ENCODE results near the gene EMC10.
A peak's percentile ranks its signal among the peaks of the same experiment; 100 is the strongest.
"Not testable (repeated sequence)": the region's sequence is repeated elsewhere in the genome, so short reads cannot be mapped to it uniquely, and the experiment has no call there.

EMC10 gene

DNA sequence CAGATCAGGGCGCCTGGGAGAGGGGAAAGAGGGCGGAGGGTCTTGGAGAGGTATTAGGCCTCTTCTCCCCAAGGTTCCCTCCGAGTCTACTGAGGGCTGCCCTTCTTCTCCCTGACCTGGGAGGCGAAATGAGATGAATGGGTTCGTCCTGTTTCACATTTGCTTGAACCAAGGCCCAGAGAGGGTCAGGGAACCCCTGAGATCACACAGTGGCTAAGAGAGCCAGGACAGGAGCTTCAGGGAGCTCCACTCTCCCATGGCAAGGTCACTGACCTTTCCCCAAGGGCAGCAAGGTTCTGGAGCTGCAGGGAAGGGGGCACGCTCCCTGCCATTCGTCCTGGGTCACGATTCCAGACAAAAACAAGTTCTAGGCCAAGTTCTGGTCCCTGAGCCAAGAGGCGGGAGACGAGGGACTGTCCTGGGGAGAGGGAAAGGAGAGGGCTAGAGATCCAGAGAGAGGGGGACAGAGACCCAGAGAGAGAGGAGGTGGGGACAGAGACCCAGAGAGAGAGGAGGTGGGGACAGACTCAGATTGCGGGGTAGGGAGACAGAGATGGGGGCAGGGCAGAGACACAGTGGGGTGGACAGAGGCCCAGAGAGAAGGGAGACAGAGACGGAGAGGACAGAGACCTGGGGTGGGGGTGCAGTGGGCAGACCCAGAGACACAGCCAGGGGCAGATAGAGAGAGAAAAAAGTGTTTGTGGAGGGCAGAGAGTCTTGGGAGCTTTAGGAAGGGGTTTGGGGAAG is 36.9 kb downstream of the EMC10 start:
- no peak for DNase-seq (ENCODE audit: low read depth, low spot score)

DNA sequence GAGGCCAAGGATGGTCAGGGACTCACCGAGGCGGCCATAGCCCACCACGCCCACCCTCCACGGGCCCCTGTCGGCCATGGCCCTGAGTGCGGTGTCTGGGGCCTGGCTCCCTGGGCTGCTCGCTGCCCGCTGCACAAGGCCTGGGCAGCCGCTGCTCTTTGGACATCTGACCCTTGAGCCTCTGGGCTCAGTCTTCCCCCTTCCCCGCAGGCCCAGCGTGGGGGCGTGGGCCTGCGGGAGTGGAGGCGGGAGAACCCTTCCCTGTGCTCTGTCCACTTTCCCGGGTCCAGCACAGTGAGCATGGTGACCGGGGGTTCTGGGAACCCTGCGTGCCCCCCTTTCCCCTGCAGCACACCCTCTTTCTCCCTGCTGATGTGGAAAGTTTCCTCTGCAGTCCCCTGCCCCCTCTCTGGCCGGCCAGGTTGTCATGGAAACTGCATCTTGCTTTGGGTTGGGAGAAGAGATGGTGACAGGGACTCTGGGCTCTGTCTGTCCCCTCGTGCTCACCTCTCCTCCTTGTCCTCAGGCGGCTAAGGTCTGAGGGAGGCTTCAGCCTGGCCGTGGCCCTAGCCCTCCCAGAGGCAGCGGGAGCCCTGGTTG is 37.5 kb downstream of the EMC10 start, which contains the start of gene ASPDH:
ASPDH (minus strand) TSS at position 168 of the 600 bp plus-strand sequence; CDS start at position 78, 90 bp downstream.
- DNase-seq (ENCODE audit: low read depth, low spot score) = no peak

DNA sequence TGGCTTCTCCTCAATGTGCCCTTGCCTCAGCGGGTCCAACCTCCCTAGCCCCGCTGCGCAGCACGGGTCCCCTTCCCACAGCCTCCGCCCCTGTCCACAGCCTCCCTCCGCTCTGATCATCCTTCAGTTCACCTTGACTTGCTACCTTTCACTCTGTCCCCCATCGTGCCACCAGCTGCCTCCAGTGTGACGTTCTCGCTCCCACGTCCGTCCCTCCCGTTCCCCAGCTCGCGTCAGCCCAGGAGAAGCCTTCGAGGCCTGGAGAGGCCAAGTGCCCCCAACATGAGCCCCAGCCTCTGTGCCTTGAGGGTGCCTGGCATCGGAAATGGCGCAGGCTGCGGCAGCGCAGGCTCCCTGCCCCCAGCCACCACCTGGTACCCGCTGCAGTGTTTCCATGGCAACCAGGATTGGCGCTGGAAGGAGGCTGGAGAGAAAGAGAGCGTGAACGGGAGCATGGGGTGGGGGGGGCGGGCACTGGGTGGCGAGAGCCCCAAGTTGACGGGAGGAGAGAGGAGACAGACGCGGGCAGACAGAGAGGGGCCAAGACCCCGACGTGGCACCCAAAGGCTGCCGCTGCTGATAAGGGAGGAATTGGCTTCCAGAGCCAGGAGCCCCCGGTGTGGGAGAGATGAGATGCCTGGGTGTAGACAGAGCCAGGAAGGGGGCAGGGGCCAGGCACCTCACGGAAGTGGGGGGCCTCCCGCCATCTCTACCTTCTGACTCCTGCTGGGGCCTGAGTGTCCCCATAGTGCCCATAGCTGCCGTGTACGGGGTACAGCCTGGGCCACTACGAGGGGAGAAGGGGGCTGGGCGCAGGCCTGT is 38.2 kb downstream of the EMC10 start:
- DNase-seq (ENCODE audit: low read depth, low spot score) = no peak

DNA sequence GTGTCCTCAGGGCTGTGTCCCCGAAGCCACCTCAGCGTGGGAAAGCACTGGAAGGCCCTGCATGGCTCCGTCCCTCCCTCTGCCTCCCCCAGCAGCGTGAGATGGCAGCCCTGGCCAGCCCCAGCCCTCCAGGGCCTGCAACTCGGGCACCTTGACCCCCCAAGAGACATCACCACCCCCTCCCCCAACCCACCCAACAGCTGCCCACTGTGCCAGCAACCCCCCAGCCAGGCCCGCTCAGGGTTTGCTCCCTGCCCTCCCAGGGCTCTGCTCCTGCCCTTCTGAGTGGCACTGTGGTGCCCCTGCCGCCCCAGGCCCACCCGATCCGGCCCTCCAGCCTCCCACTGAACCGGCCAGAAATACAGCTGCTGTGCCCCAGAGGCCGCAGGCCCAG is 38.9 kb downstream of the EMC10 start:
- DNase-seq (ENCODE audit: low read depth, low spot score) = no peak

DNA sequence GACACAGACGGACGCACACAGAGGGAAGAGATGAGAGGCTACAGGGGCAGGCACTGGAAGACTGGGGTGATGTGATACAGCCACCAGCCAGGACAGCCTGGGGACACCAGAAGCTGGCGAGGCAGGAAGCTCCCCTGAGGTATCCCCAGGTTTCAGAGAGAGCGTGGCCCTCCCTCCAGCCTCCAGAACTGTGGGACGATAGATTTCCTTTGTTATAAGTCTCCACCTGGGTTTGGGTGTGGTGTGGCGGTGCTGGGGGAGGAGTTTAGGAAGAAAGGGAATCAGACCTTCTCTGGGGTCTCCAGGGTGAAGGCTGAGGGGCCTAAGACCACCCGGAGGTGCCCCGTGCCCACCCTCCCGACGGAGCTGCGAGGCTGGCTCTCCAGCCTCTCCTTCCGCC is 40.1 kb downstream of the EMC10 start:
- no peak for DNase-seq (ENCODE audit: low read depth, low spot score)

DNA sequence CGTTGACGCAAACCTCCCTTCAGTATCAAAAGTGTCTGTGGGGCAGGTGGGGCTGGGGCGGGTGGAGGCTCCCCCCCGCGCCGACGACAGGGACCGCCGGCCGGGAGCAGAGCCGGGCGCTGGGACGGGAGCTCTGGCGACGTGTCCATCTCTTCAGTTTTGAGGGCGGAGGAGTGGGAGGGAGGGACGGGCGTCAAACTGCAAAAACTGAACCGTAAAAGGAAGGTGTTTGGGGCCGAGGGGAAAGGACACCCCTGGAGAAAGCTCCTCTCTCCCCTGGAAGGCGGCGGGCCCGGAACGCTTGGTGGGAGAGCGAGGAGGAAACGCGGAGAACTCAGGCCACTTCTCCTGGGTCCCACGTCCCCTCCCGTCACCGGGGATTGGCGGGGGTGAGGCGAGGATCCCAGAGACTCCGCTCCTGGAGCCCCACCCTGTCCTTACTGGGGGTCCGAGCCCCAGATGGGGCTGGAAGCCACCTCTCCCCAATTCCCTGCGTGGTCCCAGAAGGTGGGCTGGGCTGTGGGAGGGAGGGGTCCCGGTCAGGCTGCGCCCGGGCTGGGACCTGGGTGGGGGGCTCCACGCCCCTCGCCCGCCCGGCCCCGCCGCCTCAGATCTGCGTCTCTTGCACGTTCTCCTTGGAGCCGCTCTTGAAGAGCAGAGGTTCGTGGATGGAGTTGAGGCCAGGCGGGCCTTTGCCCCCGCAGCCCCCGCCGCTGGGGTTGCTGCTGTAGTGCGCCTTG is 40.8 kb downstream of the EMC10 start:
- DNase-seq (ENCODE audit: low read depth, low spot score) = no peak

DNA sequence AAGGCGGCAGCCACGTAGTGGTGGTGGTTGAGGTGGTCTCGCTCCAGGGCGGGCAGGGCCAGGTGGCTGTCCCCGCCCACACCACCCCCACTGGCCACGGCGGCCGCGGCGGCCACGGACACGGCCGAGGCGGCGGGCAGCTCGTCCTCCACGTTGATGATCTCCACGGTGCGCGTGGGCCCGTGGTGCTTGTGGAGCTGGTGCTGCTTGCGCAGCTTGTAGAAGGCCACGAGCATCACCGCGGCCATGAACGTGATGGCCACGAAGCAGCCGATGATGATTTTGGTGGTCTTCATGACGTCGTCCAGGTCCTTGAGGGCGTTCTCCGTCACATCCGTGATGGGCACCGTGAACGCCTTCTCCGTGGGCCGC is 41.4 kb downstream of the EMC10 start:
- DNase-seq (ENCODE audit: low read depth, low spot score) = no peak

DNA sequence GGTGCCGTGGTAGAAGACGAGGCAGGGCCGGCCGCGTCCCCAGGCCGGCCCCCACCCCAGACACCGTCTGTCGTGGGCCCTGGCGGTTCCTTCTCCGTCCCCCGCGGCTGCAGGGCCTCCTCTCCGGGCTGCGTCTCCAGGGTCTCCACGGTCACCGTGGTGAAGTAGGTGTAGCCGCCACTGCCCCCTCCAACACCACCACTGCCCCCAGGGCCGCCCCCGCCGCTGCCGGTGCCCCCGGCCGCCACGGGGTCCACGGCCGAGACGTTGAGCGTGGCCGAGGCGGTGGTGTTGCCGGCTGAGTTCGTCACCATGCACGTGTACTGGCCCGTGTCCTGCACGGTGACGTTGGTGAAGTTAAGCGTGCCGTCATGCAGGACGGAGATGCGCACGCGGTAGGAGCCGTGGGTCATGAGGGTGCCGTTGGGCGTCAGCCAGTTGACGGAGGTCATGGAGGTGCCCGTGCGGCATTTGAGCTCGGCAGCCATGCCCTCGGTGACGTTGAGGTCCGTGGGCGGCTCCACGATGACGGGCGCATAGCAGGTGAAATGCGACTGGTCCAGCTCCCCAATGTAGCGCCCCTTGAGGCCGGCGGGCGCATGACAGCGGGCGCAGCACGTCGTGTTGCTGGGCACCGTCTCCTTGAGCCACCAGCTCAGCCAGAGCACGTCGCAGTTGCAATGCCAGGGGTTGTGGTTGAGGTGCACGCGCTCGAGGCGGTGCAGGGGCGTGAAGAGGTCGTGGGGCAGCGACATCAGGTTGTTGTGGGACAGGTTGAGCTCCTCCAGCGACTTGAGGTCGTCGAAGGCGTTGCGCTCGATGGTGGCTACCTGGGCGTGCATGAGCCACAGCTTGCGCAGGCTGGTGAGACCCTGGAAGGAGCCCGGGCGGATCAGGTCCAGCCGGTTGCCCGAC is 42.0 kb downstream of the EMC10 start:
- no peak for DNase-seq (ENCODE audit: low read depth, low spot score)

DNA sequence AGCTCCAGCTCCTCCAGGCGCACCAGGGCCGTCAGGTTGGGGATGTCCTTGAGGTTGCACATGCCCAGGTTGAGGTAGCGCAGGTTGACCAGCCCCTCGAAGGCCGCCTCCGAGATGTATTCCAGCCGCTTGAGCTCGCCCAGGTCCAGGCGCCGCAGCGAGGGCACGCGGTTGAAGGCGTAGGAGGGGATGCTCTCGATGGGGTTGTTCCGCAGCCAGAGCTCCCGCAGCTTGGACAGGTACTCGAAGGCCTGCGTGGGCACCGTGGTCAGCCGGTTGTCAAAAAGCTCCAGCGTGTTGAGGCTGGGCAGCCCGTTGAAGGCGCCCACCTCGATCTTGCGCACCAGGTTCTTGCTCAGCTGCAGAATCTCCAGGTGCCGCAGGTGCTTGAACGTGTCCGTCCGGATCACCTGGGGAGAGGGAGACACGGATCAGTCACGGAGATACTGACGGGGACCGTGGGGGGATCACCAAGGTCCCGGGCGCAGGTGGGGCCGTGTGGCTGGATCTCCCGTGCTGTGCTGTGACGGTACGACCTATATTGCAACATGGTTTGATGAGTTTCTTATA is 42.8 kb downstream of the EMC10 start:
- no peak for DNase-seq (ENCODE audit: low read depth, low spot score)

DNA sequence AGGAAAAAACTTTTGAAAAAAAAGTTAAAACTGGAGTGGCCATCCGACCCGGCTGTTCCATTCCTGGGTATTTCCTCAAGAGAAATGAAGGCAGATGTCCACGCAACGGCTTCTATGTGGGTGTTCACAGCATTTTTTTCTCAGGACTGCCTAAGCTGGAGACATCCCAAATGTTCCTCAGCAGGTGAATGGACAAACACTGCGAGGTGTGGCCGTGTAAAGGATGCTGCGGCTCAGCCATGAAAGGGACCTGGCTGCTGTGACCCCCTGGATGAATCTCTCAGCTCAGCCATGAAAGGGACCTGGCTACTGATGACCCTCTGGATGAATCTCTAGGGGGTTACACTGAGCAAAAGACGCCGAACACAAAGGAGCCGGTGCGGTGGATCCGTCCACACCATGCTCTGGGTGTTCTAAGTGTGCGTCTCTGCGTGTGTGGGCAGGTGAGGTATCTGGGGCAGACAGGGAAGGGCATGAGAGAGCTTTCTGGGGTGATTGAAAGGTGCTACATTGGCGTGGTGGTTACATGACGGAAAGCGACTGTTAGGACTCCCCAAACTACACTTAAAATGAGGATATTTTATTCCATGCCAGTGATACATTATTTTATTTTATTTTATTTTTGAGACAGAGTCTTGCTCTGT is 44.6 kb downstream of the EMC10 start:
- DNase-seq (ENCODE audit: low read depth, low spot score) = no peak

DNA sequence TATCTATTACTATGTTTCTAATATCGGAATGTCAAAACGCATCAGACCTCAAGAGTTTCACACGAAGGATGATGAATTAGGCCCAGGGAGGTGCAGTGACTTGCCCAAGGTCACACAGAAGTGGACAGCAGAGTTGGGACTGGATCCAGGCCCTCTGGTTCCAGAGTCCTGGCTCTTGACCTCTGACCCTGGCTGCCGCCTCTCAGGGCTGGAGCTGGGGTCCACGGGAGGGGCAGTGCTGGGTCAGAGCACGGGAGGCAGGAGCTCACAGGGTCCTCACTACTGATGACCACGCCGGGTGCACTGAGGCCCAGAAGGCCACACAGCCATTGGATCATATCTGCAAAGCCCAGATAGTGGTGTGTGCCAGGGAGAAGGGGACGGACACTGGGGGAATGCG is 46.6 kb downstream of the EMC10 start:
- no peak for DNase-seq (ENCODE audit: low read depth, low spot score)

DNA sequence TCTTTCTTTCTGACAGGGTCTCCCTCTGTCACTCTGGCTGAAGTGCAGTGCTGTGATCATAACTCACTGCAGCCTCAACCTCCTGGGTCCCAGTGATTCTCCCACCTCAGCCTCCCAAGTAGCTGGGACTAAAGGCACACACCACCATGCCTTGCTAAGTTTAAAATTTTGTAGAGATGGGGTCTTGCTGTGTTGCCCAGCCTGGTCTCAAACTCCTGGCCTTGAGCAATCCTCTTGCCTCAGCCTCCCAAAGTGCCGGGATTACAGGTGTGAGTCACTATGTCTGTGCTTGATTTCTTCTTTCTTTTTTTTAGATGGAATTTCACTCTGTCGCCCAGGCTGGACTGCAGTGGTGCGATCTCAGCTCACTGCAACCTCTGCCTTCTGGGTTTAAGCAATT is 51.7 kb downstream of the EMC10 start:
- DNase-seq (ENCODE audit: low read depth, low spot score) = not testable (repeated sequence)

DNA sequence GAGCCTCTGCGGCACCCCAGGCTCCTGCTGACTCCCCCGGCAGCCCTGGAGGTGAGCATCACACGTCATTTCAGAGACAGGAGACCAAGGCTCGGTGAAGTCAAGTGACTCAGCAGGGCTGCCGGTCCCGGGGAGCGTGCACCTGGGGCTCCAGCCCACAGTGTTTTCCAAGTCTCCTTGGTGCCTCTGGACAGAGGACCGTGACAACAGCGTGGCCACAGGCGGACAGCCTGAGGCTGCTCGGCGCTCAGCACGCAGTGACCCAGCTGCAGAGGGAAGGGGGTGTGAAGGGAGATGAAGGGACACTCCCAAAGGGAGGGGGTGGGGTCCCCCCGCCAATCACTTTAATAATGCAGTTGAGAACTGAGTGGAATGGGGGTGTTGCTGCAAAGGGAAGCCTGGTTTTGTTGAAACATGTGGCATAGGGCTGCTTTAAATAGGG is 54.9 kb downstream of the EMC10 start:
- DNase-seq (ENCODE audit: low read depth, low spot score) = no peak

DNA sequence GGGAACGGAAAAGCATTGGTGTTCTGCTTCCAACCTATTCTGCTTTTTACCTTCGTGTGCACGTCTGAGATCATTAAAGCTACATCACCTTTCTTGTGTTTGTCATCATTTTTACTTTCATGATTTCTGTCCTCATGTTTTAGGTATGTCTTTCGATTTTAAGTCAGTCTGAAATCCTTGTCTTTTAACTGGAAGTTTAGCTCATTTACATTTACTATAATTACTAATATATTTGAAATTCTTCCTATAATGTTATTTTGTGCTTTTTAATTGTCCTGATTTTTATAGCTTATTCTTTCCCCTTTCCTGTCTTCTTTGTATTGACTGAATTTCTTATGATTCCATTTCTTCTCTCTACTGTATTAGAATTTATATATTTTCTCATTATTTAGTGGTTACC is 56.6 kb downstream of the EMC10 start:
- DNase-seq (ENCODE audit: low read depth, low spot score) = no peak

DNA sequence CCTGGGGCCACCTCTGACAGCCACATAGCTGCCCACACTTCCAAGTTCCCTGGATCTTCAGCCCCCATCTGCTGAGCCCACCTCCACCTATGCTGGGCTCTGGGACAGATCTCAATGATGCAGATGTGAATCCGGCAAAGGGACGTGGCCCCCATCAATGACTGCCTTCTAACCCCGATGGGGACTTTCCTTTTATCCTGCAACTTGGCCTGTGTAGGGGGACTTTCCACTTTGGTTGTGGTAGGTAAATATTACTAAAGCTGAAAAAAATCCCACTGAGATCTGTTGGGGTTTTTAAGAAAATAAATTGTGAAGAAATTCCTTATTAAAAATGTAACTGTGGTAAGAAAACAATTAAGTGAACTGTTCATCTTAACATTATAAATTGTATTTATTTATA is 58.2 kb downstream of the EMC10 start:
- no peak for DNase-seq (ENCODE audit: low read depth, low spot score)

DNA sequence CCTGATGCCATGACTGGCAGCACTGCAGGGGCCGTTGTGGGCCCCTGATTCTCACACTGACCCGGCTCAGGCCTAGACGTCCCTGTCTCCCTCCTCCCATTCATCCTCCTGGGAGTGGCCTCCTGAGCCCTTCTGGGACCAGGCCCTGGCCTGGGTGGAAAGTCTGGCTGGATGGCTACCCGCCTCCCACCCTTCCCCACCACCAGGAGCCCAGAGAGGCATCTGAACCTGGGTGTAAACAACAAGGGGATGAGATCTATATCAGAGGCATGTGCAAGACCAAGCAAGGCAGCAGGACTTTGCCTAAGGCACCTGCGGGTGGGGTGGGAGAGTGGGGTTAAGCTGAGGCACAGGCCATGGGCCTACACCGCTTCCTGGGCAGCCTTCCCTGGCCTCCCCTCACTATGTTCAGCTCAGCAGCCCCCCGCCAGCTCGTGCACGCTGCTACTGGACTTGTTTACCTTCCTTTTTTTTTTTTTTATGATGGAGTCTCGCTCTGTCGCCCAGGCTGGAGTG is 59.4 kb downstream of the EMC10 start:
- no peak for DNase-seq (ENCODE audit: low read depth, low spot score)

DNA sequence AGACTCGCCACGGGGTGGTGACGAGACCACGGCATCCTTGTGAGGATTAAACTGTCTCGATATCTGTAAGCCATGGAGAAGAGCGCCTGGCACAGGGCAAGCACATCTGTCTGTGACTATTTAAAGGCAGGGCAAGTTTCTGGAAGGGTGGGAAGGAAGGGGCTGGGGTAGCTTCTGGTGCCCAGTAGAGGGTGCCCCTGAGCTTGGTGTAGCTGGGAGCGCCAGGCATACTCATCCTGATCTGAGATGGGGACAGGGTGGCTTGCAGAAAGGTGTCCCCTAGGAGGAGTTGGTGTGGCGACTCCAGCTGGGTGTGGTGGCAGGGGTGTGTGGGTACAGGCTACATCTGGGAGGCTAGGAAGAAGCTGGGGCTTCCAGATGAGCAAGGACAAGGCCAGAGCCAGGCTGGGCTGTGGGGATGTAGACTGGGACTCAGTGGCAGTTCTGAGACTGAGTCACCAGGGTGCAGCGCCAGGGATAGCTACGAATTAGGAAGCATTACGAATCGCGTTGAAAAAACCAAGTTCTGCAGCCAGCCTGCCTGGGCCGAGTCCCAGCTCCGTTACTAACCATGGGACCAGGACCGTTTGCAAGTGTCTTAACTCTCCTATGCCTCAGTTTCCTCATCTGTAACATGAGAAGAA is 60.5 kb downstream of the EMC10 start:
- no peak for DNase-seq (ENCODE audit: low read depth, low spot score)

DNA sequence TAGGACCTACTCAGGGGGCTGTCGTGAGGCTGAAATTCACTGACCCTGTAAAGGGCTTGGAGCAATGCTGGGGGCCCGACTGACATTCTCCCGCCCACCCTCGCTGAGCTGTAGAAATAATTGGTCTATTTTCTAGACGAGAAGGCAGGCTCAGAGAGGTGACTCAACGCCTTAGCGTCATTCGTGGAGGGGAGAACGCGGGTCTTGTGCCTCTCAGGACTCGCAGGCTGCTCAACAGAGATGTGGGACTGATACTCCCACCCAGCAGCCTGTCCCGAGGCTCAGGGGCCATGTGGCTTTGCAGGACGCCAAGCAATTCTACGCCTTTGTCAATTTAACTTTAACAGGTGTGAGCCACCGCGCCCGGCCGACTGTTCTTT is 61.0 kb downstream of the EMC10 start:
- DNase-seq (ENCODE audit: low read depth, low spot score) = no peak

DNA sequence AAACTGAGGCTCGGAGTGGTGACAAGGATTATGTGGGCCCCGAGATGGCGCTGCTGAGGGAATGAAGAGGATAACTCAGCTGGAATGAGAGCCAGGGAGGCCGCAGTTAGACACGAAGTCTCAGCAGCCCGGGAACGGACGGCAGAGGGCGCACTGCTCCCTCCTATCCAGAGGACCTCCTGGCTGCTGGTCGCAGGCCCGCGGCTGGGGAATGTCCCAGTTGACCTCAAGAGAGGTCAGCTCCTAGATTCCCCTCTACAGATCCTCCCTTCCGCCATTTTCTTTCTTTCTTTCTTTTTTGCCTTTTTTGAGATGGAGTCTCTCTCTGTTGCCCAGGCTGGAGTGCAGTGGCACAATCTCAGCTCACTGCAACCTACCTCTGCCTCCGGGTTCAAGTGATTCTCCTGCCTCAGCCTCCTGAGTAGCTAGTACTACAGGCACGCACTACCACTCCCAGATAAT is 61.5 kb downstream of the EMC10 start:
- DNase-seq (ENCODE audit: low read depth, low spot score) = peak; percentile 35
